Activated T-helper 1 cell treated with anti-CD3 and anti-CD28 coated beads, Interleukin-12 subunit alpha, Interleukin-12 subunit beta, Interleukin-2, Interleukin-4 antibody, amounts not matched to agents 30 ng/mL and 10 ng/mL and 1 ng/mL, durations not matched to agents 14 hours and 24 hours and 36 hours (primary cell): ENCODE data around the gene ACYP2. TPM values are rescaled to one million over a fixed set of nuclear protein-coding genes. Genes with fewer than 3 reads are reported as not detected.
"Not testable (repeated sequence)": the region's sequence is repeated elsewhere in the genome, so short reads cannot be mapped to it uniquely, and the experiment has no call there.

ENCODE experiments used
- DNase-seq: peaks from one replicate; pipeline ENCODE4 v3.0.0; 2021; ENCODE audit warnings: low spot score
- H3K27ac Mint-ChIP-seq: one replicate; pipeline ENCODE4 v1.8.0; 2021; ENCODE audit warnings: mild to moderate bottlenecking, mixed read lengths
- H3K27me3 Mint-ChIP-seq: one replicate; pipeline ENCODE4 v1.8.0; 2022; ENCODE audit warnings: mild to moderate bottlenecking, moderate library complexity, mixed read lengths; ENCODE audit not compliant: insufficient read depth
- H3K36me3 Mint-ChIP-seq: one replicate; pipeline ENCODE4 v1.8.0; 2021; ENCODE audit warnings: low read depth, mixed read lengths
- H3K4me1 Mint-ChIP-seq: one replicate; pipeline ENCODE4 v1.8.0; 2021; ENCODE audit warnings: low read depth, mixed read lengths
- H3K4me3 Mint-ChIP-seq: one replicate; pipeline ENCODE4 v1.8.0; 2021; ENCODE audit warnings: mild to moderate bottlenecking, moderate library complexity, mixed read lengths
- H3K9me3 Mint-ChIP-seq: one replicate; pipeline ENCODE4 v1.8.0; 2021; ENCODE audit warnings: mixed read lengths
- intact Hi-C: fragments of 100-400 bp; cut with micrococcal nuclease; formaldehyde crosslinking; loops from one replicate; pipeline ENCODE4 v1.15.1; 2024
- total RNA-seq: library from RNA; stranded (reverse); gene quantifications from 2 replicates; pipeline ENCODE4 v1.2.3, GENCODE V29; 2022

Gene ACYP2
- total RNA-seq, 1 donor from 2014 or later: 5.2 TPM

- Mint-ChIP-seq H3K27ac (no peak overlapping the region), H3K27me3 (peaks cover 4% of the 10 kb centered on the region), H3K4me3 (no peak overlapping the region), H3K9me3 (no peaks in the 10 kb centered on the region), H3K36me3 (no peaks in the 10 kb centered on the region), H3K4me1 (no peaks in the 10 kb centered on the region)
- intact Hi-C loops: no loop called here
- no peak for DNase-seq
Observed at GRCh38 chr2:54279385-54279784, 164.0 kb downstream of the ACYP2 start.

DNA sequence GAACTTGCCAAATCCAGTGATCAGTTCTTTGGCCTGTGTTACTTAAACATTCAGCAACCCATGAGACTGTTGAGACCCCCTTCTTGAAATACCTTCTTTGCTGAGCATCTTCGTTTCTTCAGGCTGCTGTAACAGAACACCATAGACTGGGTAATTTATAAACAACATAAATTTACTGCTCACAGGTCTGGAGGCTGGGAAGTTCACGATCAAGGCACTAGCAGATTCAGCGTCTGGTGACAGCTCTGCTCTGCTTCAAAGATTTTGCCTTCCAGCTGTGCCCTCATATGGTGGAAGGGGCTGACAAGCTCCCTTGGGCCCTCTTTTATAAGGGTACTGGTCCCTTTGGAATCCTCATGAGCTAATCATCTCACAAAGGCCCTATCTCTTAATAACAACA is 169.4 kb downstream of the ACYP2 start:
- intact Hi-C loops: no loop called here
- DNase-seq: no peak
- Mint-ChIP-seq H3K4me3 (no peak overlapping the region), H3K36me3 (no peaks in the 10 kb centered on the region), H3K27me3 (peaks cover 3% of the 10 kb centered on the region), H3K4me1 (no peaks in the 10 kb centered on the region), H3K27ac (no peak overlapping the region), H3K9me3 (no peaks in the 10 kb centered on the region)

DNA sequence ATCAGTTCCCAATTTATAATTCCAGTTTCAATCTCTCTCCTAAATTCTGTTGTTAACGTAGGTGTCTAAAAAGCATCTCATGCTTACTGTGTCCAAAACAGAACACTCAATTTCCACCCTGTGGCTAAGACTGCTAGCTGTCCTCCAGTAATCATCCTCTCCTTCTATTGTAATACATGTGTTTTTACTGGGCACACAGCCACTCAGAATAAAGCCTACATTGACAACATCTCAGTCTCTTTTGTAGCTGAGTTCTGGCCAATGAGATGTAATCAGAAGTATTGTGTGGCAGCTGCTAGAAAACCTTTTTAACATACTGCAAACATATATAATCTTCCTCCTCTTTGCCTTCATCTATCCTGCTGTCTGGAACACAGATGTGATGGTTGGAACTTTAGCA is 170.0 kb downstream of the ACYP2 start:
- intact Hi-C loops: no loop called here
- no peaks in the 10 kb centered on the region for H3K4me1 Mint-ChIP-seq
- H3K27me3 Mint-ChIP-seq: no peaks in the 10 kb centered on the region
- H3K36me3 Mint-ChIP-seq: no peaks in the 10 kb centered on the region
- H3K4me3 Mint-ChIP-seq: no peak overlapping the region
- no peak for DNase-seq
- H3K9me3 Mint-ChIP-seq: no peaks in the 10 kb centered on the region
- H3K27ac Mint-ChIP-seq: no peak overlapping the region

DNA sequence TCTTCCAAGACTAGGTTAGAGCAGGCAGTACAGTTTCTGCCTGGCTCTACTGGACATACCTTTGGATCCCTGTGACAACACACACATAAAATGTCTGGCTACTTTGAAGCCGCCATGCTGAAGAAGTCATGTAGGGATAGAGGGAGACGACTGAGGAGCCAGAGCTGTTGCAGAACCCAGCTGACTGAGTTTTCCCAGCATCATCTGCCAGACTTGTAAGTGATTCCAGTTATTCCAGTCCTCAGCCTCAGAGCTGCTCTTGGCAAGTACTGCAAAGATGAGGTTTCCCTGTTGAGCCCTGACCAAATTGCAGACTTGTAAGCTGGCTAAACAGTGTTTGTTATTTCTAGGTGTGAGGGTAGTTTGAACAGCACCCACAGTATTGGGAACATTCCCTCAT is 172.1 kb downstream of the ACYP2 start:
- Mint-ChIP-seq H3K4me1 (no peaks in the 10 kb centered on the region), H3K27me3 (no peaks in the 10 kb centered on the region), H3K36me3 (no peaks in the 10 kb centered on the region), H3K4me3 (no peak overlapping the region), H3K9me3 (no peaks in the 10 kb centered on the region), H3K27ac (no peak overlapping the region)
- intact Hi-C loops: no loop called here
- DNase-seq: no peak

- H3K27ac Mint-ChIP-seq: no peak overlapping the region
- no peak overlapping the region for H3K4me3 Mint-ChIP-seq
- H3K36me3 Mint-ChIP-seq: no peaks in the 10 kb centered on the region
- intact Hi-C loops: no loop called here
- H3K9me3 Mint-ChIP-seq: no peaks in the 10 kb centered on the region
- no peaks in the 10 kb centered on the region for H3K27me3 Mint-ChIP-seq
- no peaks in the 10 kb centered on the region for H3K4me1 Mint-ChIP-seq
- no peak for DNase-seq
Observed at GRCh38 chr2:54289917-54290316, 174.5 kb downstream of the ACYP2 start.

GRCh38 chr2:54290356-54291025 is 175.1 kb downstream of the ACYP2 start:
- no peak for DNase-seq
- Mint-ChIP-seq H3K9me3 (no peaks in the 10 kb centered on the region), H3K4me3 (no peak overlapping the region), H3K4me1 (no peaks in the 10 kb centered on the region), H3K27ac (no peak overlapping the region), H3K27me3 (no peaks in the 10 kb centered on the region), H3K36me3 (no peaks in the 10 kb centered on the region)
- intact Hi-C loops: no loop called here

DNA sequence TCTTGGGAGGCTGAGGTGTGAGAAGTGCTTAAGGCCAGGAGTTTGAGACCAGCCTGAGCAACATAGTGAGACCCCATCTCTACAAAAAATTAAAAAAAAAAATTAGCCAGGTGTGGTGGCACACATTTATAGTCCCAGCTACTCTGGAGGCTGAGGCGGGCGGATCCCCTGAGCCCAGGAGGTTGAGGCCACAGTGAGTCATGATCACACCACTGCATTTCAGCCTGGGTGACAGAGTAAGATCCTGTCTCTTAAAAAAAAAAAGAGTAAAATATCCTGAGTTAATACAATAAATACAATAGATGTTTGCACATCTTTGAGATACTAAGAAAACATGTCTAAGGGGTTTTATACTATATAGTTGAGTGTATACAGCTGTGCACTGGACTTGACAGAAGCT is 179.2 kb downstream of the ACYP2 start:
- H3K27me3 Mint-ChIP-seq, H3K4me1 Mint-ChIP-seq, H3K27ac Mint-ChIP-seq, H3K9me3 Mint-ChIP-seq, DNase-seq, intact Hi-C loops, H3K4me3 Mint-ChIP-seq, H3K36me3 Mint-ChIP-seq: not testable (repeated sequence)

DNA sequence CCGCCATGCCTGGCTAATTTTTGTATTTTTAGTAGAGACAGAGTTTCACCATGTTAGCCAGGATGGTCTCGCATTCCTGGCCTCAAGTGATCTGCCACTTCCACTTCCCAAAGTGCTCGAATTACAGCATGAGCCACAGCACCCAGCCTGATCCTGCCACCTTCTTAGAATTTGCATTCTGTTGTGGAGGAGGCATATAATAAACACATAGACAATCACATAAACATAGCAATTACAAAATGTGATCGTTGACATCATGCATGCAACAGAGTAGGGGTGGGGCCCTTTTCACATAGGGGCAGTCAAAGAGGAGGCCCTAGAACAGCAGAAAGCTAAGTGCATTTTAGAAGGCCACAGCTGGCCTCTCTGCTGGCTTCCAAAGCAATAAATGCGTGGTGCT is 180.5 kb downstream of the ACYP2 start:
- Mint-ChIP-seq H3K27me3 (no peaks in the 10 kb centered on the region), H3K36me3 (no peaks in the 10 kb centered on the region), H3K9me3 (no peaks in the 10 kb centered on the region), H3K4me1 (no peaks in the 10 kb centered on the region), H3K27ac (no peak overlapping the region), H3K4me3 (no peak overlapping the region)
- intact Hi-C loops: no loop called here
- DNase-seq: no peak

DNA sequence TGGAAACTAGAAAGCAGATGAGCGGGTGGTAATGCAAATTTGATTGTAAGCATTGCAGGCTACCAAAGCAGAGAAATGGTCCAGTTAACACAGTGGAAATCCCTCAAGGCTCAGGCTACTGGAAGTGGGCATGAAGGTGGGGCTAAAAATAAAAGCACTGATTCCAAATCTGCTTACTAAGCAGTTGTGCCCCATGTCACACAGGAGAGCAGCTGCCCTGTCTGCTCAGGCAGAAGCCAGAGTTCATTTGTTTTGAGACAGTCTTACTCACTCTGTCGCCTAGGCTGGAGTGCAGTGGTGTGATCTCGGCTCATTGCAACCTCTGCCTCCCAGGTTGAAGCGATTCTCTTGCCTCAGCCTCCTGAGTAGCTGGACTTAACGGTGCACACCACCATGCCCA is 183.1 kb downstream of the ACYP2 start:
- no peaks in the 10 kb centered on the region for H3K4me1 Mint-ChIP-seq
- H3K27ac Mint-ChIP-seq: no peak overlapping the region
- intact Hi-C loops: no loop called here
- H3K9me3 Mint-ChIP-seq: no peaks in the 10 kb centered on the region
- H3K4me3 Mint-ChIP-seq: no peak overlapping the region
- H3K36me3 Mint-ChIP-seq: no peaks in the 10 kb centered on the region
- H3K27me3 Mint-ChIP-seq: no peaks in the 10 kb centered on the region
- DNase-seq: no peak

DNA sequence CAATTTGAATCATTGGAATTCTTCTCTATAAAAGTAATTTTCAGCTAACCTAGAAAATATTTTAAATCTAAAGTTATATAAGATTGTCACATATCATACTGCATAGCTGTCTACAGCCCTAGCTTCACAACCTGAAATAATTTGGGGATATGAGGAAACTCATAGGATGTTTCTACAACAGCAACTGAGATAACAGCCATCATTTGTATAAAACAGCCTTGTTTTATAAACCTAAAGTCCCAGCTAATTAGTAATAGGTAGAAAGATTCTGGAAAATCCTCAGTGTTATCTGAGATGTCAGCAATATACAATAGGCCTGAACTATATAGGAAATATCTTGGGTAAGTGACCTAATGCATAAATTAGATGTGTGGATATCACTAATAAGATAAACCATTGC is 188.2 kb downstream of the ACYP2 start:
- DNase-seq: no peak
- Mint-ChIP-seq H3K9me3 (no peaks in the 10 kb centered on the region), H3K4me1 (no peaks in the 10 kb centered on the region), H3K27ac (no peak overlapping the region), H3K4me3 (no peak overlapping the region), H3K27me3 (peaks cover 3% of the 10 kb centered on the region), H3K36me3 (no peaks in the 10 kb centered on the region)
- intact Hi-C loops: no loop called here

- Mint-ChIP-seq H3K27ac (no peak overlapping the region), H3K4me3 (no peak overlapping the region), H3K27me3 (peaks cover 5% of the 10 kb centered on the region), H3K4me1 (no peaks in the 10 kb centered on the region), H3K9me3 (no peaks in the 10 kb centered on the region), H3K36me3 (no peaks in the 10 kb centered on the region)
- DNase-seq: no peak
- intact Hi-C loops: no loop called here
Observed at GRCh38 chr2:54306556-54306955, 191.1 kb downstream of the ACYP2 start.

DNA sequence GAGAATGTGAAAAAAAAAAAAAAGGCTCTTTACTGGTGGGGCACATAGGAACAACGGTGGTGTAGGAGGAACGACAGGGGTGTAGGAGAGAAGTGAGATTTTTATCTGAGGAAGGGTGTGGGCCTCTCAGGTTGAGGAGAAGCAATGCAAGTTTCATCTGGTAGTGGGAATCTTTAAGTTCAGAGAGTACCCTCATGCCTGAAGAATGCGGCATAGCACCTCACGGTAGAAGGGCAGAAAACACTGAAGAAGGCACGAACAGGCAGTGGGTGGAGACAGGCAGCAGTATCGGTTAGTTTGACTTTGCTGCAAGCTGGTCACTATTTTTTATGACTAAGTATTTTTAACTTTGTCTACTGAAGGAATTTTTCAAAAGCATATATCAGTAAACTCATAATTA is 192.8 kb downstream of the ACYP2 start:
- H3K4me1 Mint-ChIP-seq: no peaks in the 10 kb centered on the region
- H3K4me3 Mint-ChIP-seq: no peak overlapping the region
- no peak for DNase-seq
- intact Hi-C loops: no loop called here
- no peak overlapping the region for H3K27ac Mint-ChIP-seq
- H3K27me3 Mint-ChIP-seq: peaks cover 5% of the 10 kb centered on the region
- no peaks in the 10 kb centered on the region for H3K9me3 Mint-ChIP-seq
- H3K36me3 Mint-ChIP-seq: no peaks in the 10 kb centered on the region

- no peaks in the 10 kb centered on the region for H3K4me1 Mint-ChIP-seq
- H3K27ac Mint-ChIP-seq: no peak overlapping the region
- H3K36me3 Mint-ChIP-seq: no peaks in the 10 kb centered on the region
- no peak overlapping the region for H3K4me3 Mint-ChIP-seq
- H3K27me3 Mint-ChIP-seq: peaks cover 5% of the 10 kb centered on the region
- H3K9me3 Mint-ChIP-seq: no peaks in the 10 kb centered on the region
- intact Hi-C loops: no loop called here
- no peak for DNase-seq
Observed at GRCh38 chr2:54308782-54309181, 193.4 kb downstream of the ACYP2 start.

GRCh38 chr2:54310311-54310710 is 194.9 kb downstream of the ACYP2 start:
- no peaks in the 10 kb centered on the region for H3K9me3 Mint-ChIP-seq
- no peak overlapping the region for H3K4me3 Mint-ChIP-seq
- H3K4me1 Mint-ChIP-seq: no peaks in the 10 kb centered on the region
- H3K36me3 Mint-ChIP-seq: no peaks in the 10 kb centered on the region
- intact Hi-C loops: no loop called here
- H3K27ac Mint-ChIP-seq: no peak overlapping the region
- H3K27me3 Mint-ChIP-seq: peaks cover 8% of the 10 kb centered on the region
- no peak for DNase-seq
